GM06990 (cell line): ENCODE results near the gene LASP1.

ENCODE experiments used
- DNase-seq: peaks from one replicate; pipeline ENCODE4 v3.0.0-alpha.2; 2011; ENCODE audit not compliant: insufficient read length; ENCODE audit errors: extremely low read depth
- H3K27me3 ChIP-seq: replicated peaks from 2 replicates; pipeline ENCODE4 v1.6.0; 2011; ENCODE audit warnings: low read length; ENCODE audit not compliant: control insufficient read depth, insufficient read depth
- H3K36me3 ChIP-seq: 2 replicates; pipeline ENCODE4 v1.5.1; 2011; ENCODE audit warnings: low read length; ENCODE audit not compliant: control insufficient read depth, insufficient read depth
- H3K4me3 ChIP-seq: replicated peaks from 2 replicates; pipeline ENCODE4 v1.5.1; 2011; ENCODE audit warnings: low read depth, mild to moderate bottlenecking, control low read depth, low read length
- CTCF ChIP-seq: IDR thresholded peaks from 2 replicates; pipeline ENCODE4 v1.5.1; 2011; ENCODE audit warnings: low read length, control low read depth, mild to moderate bottlenecking, inconsistent platforms; ENCODE audit not compliant: insufficient read depth, poor library complexity, severe bottlenecking

Gene LASP1

GRCh38 chr17:38868817-38869525 is 887 bp upstream of the LASP1 start:
- Histone ChIP-seq H3K4me3 (peak overlapping the region; percentile 98), H3K36me3 (peaks cover 5% of the 10 kb centered on the region), H3K27me3 (no peaks in the 10 kb centered on the region)
- peak; percentile 87 for DNase-seq
- TF ChIP-seq CTCF: peak; percentile 33

GRCh38 chr17:38870259-38871165 is 654 bp downstream of the LASP1 start:
- Histone ChIP-seq H3K36me3 (peaks cover 8% of the 10 kb centered on the region), H3K27me3 (no peaks in the 10 kb centered on the region), H3K4me3 (peak overlapping the region; percentile 98)
- no peak for TF ChIP-seq CTCF
- peak; percentile 71 for DNase-seq

- H3K36me3 ChIP-seq: peaks cover 8% of the 10 kb centered on the region
- no peak for DNase-seq
Observed at GRCh38 chr17:38871247-38872015, 1.6 kb downstream of the LASP1 start.

GRCh38 chr17:38872027-38872511 is 2.2 kb downstream of the LASP1 start:
- no peaks in the 10 kb centered on the region for H3K27me3 ChIP-seq
- TF ChIP-seq CTCF: no peak
- H3K36me3 ChIP-seq: peaks cover 10% of the 10 kb centered on the region
- no peak for DNase-seq
- H3K4me3 ChIP-seq: peak overlapping the region; percentile 98

More at GRCh38 chr17:38871247-38872015, 1.6 kb downstream of the LASP1 start:
- peak; percentile 38 for TF ChIP-seq CTCF
- Histone ChIP-seq H3K4me3 (peak overlapping the region; percentile 98), H3K27me3 (no peaks in the 10 kb centered on the region)

- no peak for DNase-seq
- Histone ChIP-seq H3K36me3 (peaks cover 14% of the 10 kb centered on the region), H3K27me3 (no peaks in the 10 kb centered on the region), H3K4me3 (peak overlapping the region; percentile 98)
- no peak for TF ChIP-seq CTCF
Observed at GRCh38 chr17:38872671-38873385, 3.0 kb downstream of the LASP1 start.
